GM12878 (cell line): ENCODE results near the gene SCGB1A1.

Experiments
- CBX3 ChIP-seq: fragments of 200-600 bp; sonication (generic); IDR thresholded peaks from 2 replicates; pipeline ENCODE4 v1.6.1; 2016; ENCODE audit warnings: low read depth, borderline replicate concordance
- CHD2 ChIP-seq: IDR thresholded peaks from 2 replicates; pipeline ENCODE4 v1.6.1; 2011; ENCODE audit warnings: low read depth, low read length, improper control_type of control experiment, borderline replicate concordance
- CTCF ChIP-seq, 3 experiments: IDR thresholded peaks in 2 of 3; conservative IDR thresholded peaks in 1 of 3; 2 replicates each; pipeline ENCODE4 v1.5.1; 2011; ENCODE audit warnings: low read depth in 3 of 3, low read length in 3 of 3, mild to moderate bottlenecking in 3 of 3, control low read depth in 2 of 3, moderate library complexity in 2 of 3, inconsistent platforms in 1 of 3, mixed read lengths in 1 of 3; ENCODE audit not compliant: control insufficient read depth in 2 of 3, insufficient read depth in 1 of 3; ENCODE audit errors: extremely low read depth in 1 of 3
- EP300 ChIP-seq, 2 experiments: fragments of 150-350 bp in 1 of 2; IDR thresholded peaks; 2 replicates each; pipeline ENCODE4 v1.6.1; 2011 to 2012; ENCODE audit warnings: low read depth in 2 of 2, low read length in 2 of 2, borderline replicate concordance in 1 of 2, improper control_type of control experiment in 1 of 2, inconsistent platforms in 1 of 2; ENCODE audit not compliant: control insufficient read depth in 1 of 2
- HDGF ChIP-seq: fragments of 450-650 bp; IDR thresholded peaks from 2 replicates; pipeline ENCODE4 v1.6.1; 2016; ENCODE audit warnings: antibody characterized with exemption
- JUND ChIP-seq: IDR thresholded peaks from 2 replicates; pipeline ENCODE4 v1.6.1; 2012; ENCODE audit warnings: low read depth, mild to moderate bottlenecking, low read length, improper control_type of control experiment, moderate library complexity
- POLR2A ChIP-seq: IDR thresholded peaks from 2 replicates; pipeline ENCODE4 v1.6.1; 2011; ENCODE audit warnings: low read depth, mild to moderate bottlenecking, low read length
- POLR2AphosphoS5 ChIP-seq: IDR thresholded peaks from 2 replicates; pipeline ENCODE4 v1.6.1; 2011; ENCODE audit warnings: mild to moderate bottlenecking, low read length, inconsistent platforms
- POU2F2 ChIP-seq: IDR thresholded peaks from 3 replicates; pipeline ENCODE4 v1.6.1; 2011; ENCODE audit warnings: low read depth, mild to moderate bottlenecking, low read length, borderline replicate concordance
- SMAD1 ChIP-seq: fragments of 450-650 bp; IDR thresholded peaks from 2 replicates; pipeline ENCODE4 v1.6.1; 2018; ENCODE audit warnings: mild to moderate bottlenecking, low read depth; ENCODE audit not compliant: partially characterized antibody
- TCF7 ChIP-seq: IDR thresholded peaks from 2 replicates; pipeline ENCODE4 v1.6.1; 2014; ENCODE audit warnings: antibody characterized with exemption, borderline replicate concordance
- ZNF24 ChIP-seq: fragments of 450-650 bp; IDR thresholded peaks from 2 replicates; pipeline ENCODE4 v1.6.1; 2017; ENCODE audit warnings: antibody characterized with exemption, mild to moderate bottlenecking

- TF ChIP-seq EP300 (IDR thresholded peaks at IDR 0.05; ENCODE audit: borderline replicate concordance in 1 of 2, control insufficient read depth in 1 of 2, low read depth in 2 of 2, low read length in 2 of 2) = no peak
- TF ChIP-seq CBX3 = no peak
- TF ChIP-seq TCF7 = no peak
- no peak for TF ChIP-seq ZNF24
- TF ChIP-seq HDGF = no peak
- no peak for TF ChIP-seq CTCF (IDR thresholded peaks at IDR 0.05 in 2 of 3, conservative IDR thresholded peaks at IDR 0.05 in 1 of 3; ENCODE audit: control insufficient read depth in 2 of 3, extremely low read depth in 1 of 3, insufficient read depth in 1 of 3, low read depth in 3 of 3, low read length in 3 of 3)
- no peak for TF ChIP-seq CHD2
- TF ChIP-seq JUND = no peak
- TF ChIP-seq POLR2A = no peak
- TF ChIP-seq POLR2AphosphoS5 = no peak
- TF ChIP-seq SMAD1 = no peak
- no peak for TF ChIP-seq POU2F2
These were observed 53.4 kb downstream of the SCGB1A1 start for GRCh38 chr11:62472063-62472884.
